Psoas muscle (tissue), 8 donors: ENCODE data around the gene NME9. TPM values are rescaled to one million over a fixed set of nuclear protein-coding genes. Genes with fewer than 3 reads are reported as not detected.

Source experiments
- ATAC-seq, 4 donors: fragments of 200-7000 bp; cut with Tn5 transposase; one replicate each; pipeline ENCODE4 v1.9.1; 2020; ENCODE audit warnings: moderate library complexity in 3 of 4, mild to moderate bottlenecking in 2 of 4
- DNase-seq, 2 donors: peaks; one replicate each; pipeline ENCODE4 v3.0.0-alpha.2; 2020
- H3K27ac ChIP-seq: fragments of 200-600 bp; one replicate; pipeline ENCODE4 v1.8.0; 2022
- H3K27me3 ChIP-seq, 3 donors: fragments of 200-600 bp in 1 of 3; one replicate each; pipeline versions ENCODE4 v1.6.1 to v1.8.0; 2013 to 2022; ENCODE audit warnings: low read length in 2 of 3, mild to moderate bottlenecking in 2 of 3, moderate library complexity in 1 of 3; ENCODE audit not compliant: insufficient read depth in 3 of 3
- H3K36me3 ChIP-seq, 2 donors: fragments of 200-600 bp in 1 of 2; one replicate each; pipeline versions ENCODE4 v1.6.1 to v1.8.0; 2013 to 2022; ENCODE audit warnings: low read depth in 1 of 2, mild to moderate bottlenecking in 1 of 2, moderate library complexity in 1 of 2; ENCODE audit not compliant: insufficient read depth in 1 of 2
- H3K4me1 ChIP-seq: fragments of 200-600 bp; one replicate; pipeline ENCODE4 v1.8.0; 2022
- H3K4me3 ChIP-seq: fragments of 200-600 bp; one replicate; pipeline ENCODE4 v1.8.0; 2022; ENCODE audit warnings: mild to moderate bottlenecking
- H3K9me3 ChIP-seq: fragments of 200-600 bp; one replicate; pipeline ENCODE4 v1.8.0; 2022
- WGBS, 3 donors: extraction: QIAGEN DNeasy Blood & Tissue Kit; methylation state at CpG; one replicate each; pipeline versions ENCODE4 v1.1.6 to v1.1.7; 2013; 5-methylcytosine and 5-hydroxymethylcytosine counted together
- intact Hi-C, 2 donors: fragments of 100-400 bp; cut with DNase I; formaldehyde crosslinking; loops; one replicate each; pipeline versions ENCODE4 v1.11.0 to v1.14.2; 2022
- polyA plus RNA-seq, 3 donors: library from polyadenylated mRNA; stranded (reverse); fragments of 200-250 nt; gene quantifications; one replicate each; pipeline ENCODE4 v1.2.3, GENCODE V29; 2013
- total RNA-seq, 4 donors: library from RNA; stranded (reverse); fragmentation: NEBNext Ultra II Directional in 2 of 4; extraction: Animal tissue kit (Norgen Biotek cat#: 25700) in 2 of 4; gene quantifications; one replicate each; pipeline versions ENCODE4 v1.2.1 to v1.2.4, GENCODE V29; 2021 to 2023
- TF ChIP-seq, protein P1 (sequence below): fragments of 200-600 bp; IDR thresholded peaks from one replicate; pipeline ENCODE4 v1.8.0; 2022; ENCODE audit warnings: antibody characterized with exemption
- donor health status: healthy with polysubstance abuse.
- donor health status: DM: no; HTN: no; CAD: no; lungs with moderate emphysema.
- donor health status: Bipolar disorder and iron deficiency.
- donor health status: healthy.
- donor health status: DM: yes; HTN: yes; CAD: no.
- donor health status: DM: no; HTN: no; CAD: no.
- donor health status: DM: no; HTN: no; CAD: no.
- donor health status: DM: yes; HTN: yes; CAD: no.

Gene NME9
- total and polyA plus RNA-seq, 7 donors = 0.04 to 3.1 (median 1.4) TPM

DNA sequence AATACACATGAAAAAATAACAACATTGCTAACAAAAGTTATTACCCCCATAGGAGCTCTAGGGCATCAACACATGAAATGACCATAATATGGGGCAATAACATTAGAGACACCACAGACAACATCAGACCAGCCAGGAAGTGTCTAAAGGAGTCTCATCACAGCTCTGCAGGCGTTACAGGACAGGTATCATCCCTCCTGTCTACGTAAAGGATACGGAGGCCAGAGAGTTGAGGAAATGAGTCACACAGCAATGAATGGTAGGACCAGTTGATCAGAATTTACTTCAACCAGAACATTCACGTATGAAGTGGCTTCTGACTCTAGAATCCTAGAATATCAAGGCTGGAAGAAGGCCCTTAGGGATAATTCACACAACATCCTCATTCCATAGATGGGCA is 1.8 kb downstream of the NME9 start:
- Histone ChIP-seq H3K9me3 (no peaks in the 10 kb centered on the region), H3K36me3 (no peaks in the 10 kb centered on the region), H3K27me3 (no peaks in the 10 kb centered on the region), H3K4me3 (no peak overlapping the region), H3K4me1 (peaks cover 20% of the 10 kb centered on the region), H3K27ac (no peak overlapping the region)
- no peak for ATAC-seq
- TF ChIP-seq, protein P1, sequence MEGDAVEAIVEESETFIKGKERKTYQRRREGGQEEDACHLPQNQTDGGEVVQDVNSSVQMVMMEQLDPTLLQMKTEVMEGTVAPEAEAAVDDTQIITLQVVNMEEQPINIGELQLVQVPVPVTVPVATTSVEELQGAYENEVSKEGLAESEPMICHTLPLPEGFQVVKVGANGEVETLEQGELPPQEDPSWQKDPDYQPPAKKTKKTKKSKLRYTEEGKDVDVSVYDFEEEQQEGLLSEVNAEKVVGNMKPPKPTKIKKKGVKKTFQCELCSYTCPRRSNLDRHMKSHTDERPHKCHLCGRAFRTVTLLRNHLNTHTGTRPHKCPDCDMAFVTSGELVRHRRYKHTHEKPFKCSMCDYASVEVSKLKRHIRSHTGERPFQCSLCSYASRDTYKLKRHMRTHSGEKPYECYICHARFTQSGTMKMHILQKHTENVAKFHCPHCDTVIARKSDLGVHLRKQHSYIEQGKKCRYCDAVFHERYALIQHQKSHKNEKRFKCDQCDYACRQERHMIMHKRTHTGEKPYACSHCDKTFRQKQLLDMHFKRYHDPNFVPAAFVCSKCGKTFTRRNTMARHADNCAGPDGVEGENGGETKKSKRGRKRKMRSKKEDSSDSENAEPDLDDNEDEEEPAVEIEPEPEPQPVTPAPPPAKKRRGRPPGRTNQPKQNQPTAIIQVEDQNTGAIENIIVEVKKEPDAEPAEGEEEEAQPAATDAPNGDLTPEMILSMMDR = no peak
- WGBS, 3 donors = 84 to 91% (median 87%) methylated on average over 4 of the region's 4 CpGs
- intact Hi-C loops = loop anchor here in 1 of 2 donors (2.0 kb wide), 1 partner anchor 65 kb away; no protein-coding TSS in a partner anchor
- no peak for DNase-seq

DNA sequence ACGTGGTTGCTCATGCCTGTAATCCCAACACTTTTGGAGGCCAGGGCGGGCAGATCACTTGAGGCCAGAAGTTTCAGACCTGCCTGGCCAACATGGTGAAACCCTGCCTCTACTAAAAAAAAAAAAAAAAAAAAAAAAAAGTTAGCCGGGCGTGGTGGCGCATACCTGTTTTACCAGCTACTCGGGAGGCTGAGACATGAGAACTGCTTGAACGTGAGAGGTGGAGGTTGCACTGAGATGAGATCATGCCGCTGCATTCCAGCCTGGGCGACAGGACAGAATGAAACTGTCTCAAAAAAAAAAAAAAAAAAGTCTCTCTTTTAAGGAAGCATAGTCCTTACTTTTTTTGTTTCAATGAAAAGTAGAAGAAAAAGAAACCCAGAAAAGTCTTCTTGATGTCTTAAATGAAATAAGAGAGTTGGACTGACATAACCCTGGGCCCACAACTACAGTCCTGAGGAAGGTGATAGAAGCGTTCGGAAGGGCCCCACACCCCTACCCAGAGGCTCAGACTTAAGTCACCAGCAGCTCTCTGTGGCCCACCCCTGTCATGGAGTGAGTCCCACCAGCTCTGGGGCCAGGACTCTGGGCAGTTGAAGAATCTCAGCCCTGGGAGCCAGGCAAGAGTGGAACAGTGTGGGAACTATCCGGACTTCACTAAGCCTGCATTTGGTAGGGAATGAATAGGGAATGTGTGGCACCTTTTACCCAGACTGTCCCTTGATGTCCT is 2.6 kb downstream of the NME9 start:
- Histone ChIP-seq H3K27me3 (no peaks in the 10 kb centered on the region), H3K4me1 (peaks cover 20% of the 10 kb centered on the region), H3K27ac (no peak overlapping the region), H3K36me3 (no peaks in the 10 kb centered on the region), H3K4me3 (no peak overlapping the region), H3K9me3 (no peaks in the 10 kb centered on the region)
- 94 to 98% (median 96%) methylated on average over 12 of the region's 12 CpGs for WGBS, 3 donors
- no peak for DNase-seq
- intact Hi-C loops = no loop called here
- no peak for ATAC-seq
- TF ChIP-seq, protein P1 = no peak

DNA sequence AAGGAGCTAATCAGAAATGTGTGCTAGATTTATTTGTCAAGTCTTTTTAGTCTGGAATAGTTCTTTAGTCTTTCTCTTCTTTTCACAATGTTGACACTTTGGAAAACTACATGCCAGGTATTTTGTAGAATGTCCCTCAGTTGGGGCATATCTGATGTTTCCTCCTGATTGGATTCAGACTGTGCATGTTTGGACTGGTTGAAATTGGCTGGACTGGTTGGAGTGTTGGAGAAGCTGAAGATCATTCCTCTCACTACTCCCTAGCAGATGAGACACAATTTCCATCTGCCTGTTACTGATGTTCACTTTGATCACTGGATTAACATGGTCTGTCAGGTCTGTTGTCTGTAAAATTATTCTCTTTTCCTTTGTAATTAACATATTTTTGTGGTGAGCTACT is 3.7 kb downstream of the NME9 start:
- TF ChIP-seq, protein P1 = no peak
- no peaks in the 10 kb centered on the region for H3K27me3 ChIP-seq
- H3K36me3 ChIP-seq = no peaks in the 10 kb centered on the region
- H3K27ac ChIP-seq = no peak overlapping the region
- H3K9me3 ChIP-seq = no peaks in the 10 kb centered on the region
- intact Hi-C loops = no loop called here
- H3K4me3 ChIP-seq = no peak overlapping the region
- DNase-seq = no peak
- ATAC-seq = no peak
- peaks cover 20% of the 10 kb centered on the region for H3K4me1 ChIP-seq

DNA sequence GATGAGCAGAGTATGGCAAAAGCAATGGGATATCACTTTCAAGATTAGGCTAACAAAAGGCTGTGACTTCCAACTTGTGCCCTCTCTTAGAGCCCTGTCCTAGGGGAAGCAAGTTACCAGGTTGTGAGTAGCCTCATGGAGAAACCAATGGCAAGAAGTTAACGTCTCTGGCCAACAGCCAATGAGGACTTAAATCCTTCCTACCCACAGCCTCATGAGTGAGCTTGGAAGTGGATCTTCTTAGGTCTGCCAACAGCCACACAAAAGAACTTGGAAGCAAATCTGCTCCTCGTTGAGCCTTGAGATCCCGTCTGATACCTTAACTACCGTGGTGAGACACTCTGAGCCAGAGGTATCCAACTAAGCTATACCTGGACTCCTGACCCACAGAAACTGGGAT is 5.7 kb downstream of the NME9 start:
- Histone ChIP-seq H3K9me3 (no peaks in the 10 kb centered on the region), H3K4me1 (peaks cover 14% of the 10 kb centered on the region), H3K27ac (no peak overlapping the region), H3K4me3 (no peak overlapping the region), H3K36me3 (no peaks in the 10 kb centered on the region), H3K27me3 (no peaks in the 10 kb centered on the region)
- intact Hi-C loops = no loop called here
- no peak for DNase-seq
- peak in 2 of 4 donors; percentile 23 to 32 for ATAC-seq
- whole genome bisulfite sequencing, 3 donors = 25 to 38% (median 32%) methylated on average over 4 of the region's 4 CpGs
- TF ChIP-seq, protein P1 = no peak

DNA sequence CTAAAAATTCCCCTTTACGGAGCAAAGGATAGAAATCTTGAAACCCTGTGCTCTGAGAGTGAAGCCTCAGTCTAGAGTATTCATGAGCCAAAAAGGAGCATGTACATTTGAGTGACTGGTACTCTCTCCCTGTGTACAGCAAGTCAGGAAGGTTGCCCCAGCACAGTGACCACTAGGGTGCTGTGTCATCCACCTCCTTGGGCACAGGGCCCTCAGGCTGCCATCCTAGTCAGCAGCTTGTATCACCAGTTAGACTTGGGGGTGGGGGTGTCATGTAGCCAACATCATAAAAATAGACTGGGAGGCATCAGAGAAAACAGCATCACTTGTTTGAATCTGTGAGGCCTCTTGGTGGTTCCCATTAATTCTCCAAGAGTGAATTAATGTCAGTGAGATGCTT is 12.0 kb downstream of the NME9 start:
- WGBS, 3 donors = 80 to 100% (median 93%) methylated on average over 1 of the region's 1 CpG
- no peak overlapping the region for H3K4me3 ChIP-seq
- H3K36me3 ChIP-seq = no peaks in the 10 kb centered on the region
- intact Hi-C loops = no loop called here
- peak; percentile 41 to 84 for DNase-seq
- peak; percentile 93 to 99 (median 98) for ATAC-seq
- H3K4me1 ChIP-seq = peaks cover 12% of the 10 kb centered on the region
- H3K27ac ChIP-seq = peak overlapping the region; percentile 66
- H3K27me3 ChIP-seq = no peaks in the 10 kb centered on the region
- TF ChIP-seq, protein P1 = no peak
- no peaks in the 10 kb centered on the region for H3K9me3 ChIP-seq
